GM12878 (cell line): ENCODE measurements around the gene ADAMTS17. TPM values are rescaled to one million over a fixed set of nuclear protein-coding genes. Genes with fewer than 3 reads are reported as not detected.

Experiments used
- ATAC-seq: fragments of 200-7000 bp; cut with Tn5 transposase; 3 replicates; pipeline ENCODE4 v1.9.1; 2020; ENCODE audit warnings: mild to moderate bottlenecking, moderate library complexity
- BruUV-seq: library from RNA; stranded (reverse); fragments of 400-500 nt; replicated peaks from 2 replicates; lab custom pipeline; 2021; lab: Mats Ljungman, UMichigan
- CTCF ChIA-PET: fragments of 300-600 bp; sonication (Branson Sonifier 250); formaldehyde crosslinking; extraction: SDS; loops from one replicate; lab custom pipeline; 2021; ENCODE audit warnings: inconsistent platforms; lab: Yijun Ruan, JAX
- POLR2A ChIA-PET: fragments of 350-600 bp; formaldehyde crosslinking; extraction: SDS; loops from one replicate; lab custom pipeline; 2021; ENCODE audit warnings: inconsistent platforms; lab: Charles Lee
- RAD21 ChIA-PET: fragments of 300-600 bp; sonication (Branson Sonifier 250); formaldehyde crosslinking; loops from one replicate; lab custom pipeline; 2023; ENCODE audit warnings: antibody characterized with exemption; ENCODE audit not compliant: unreplicated experiment; lab: Charles Lee
- SMC1A ChIA-PET: fragments of 300-600 bp; sonication (Branson Sonifier 250); formaldehyde crosslinking; loops from one replicate; lab custom pipeline; 2023; ENCODE audit not compliant: unreplicated experiment, uncharacterized antibody; lab: Charles Lee
- DNase-seq: peaks from one replicate; pipeline ENCODE4 v3.0.0-alpha.2; 2011; ENCODE audit warnings: low read depth, low spot score
- FAIRE-seq: peaks from 3 replicates; lab custom pipeline; 2011; peaks lifted over from hg19 to GRCh38; lab: Jason Lieb, UNC
- H2AFZ ChIP-seq: 2 replicates; pipeline ENCODE4 v1.6.0; 2011; ENCODE audit warnings: low read depth, low read length, control low read depth; ENCODE audit not compliant: control insufficient read depth
- H3K27ac ChIP-seq: 2 replicates; pipeline ENCODE4 v1.5.1; 2011; ENCODE audit warnings: control low read depth; ENCODE audit not compliant: control insufficient read depth, insufficient read depth
- H3K27me3 ChIP-seq, 2 experiments: replicated peaks in 1 of 2; 2 replicates each; pipeline versions ENCODE4 v1.6.0 to v1.6.1; 2011; ENCODE audit warnings: low read length in 1 of 2; ENCODE audit not compliant: control insufficient read depth in 2 of 2, insufficient read depth in 2 of 2
- H3K36me3 ChIP-seq, 2 experiments: 2 replicates each; pipeline ENCODE4 v1.5.1; 2011; ENCODE audit warnings: low read length in 1 of 2; ENCODE audit not compliant: control insufficient read depth in 2 of 2, insufficient read depth in 2 of 2
- H3K4me1 ChIP-seq: 2 replicates; pipeline ENCODE4 v1.6.1; 2011; ENCODE audit warnings: mild to moderate bottlenecking, low read length, moderate library complexity, mixed read lengths; ENCODE audit not compliant: control insufficient read depth, insufficient read depth
- H3K4me2 ChIP-seq: 2 replicates; pipeline ENCODE4 v1.6.0; 2011; ENCODE audit warnings: control low read depth; ENCODE audit not compliant: control insufficient read depth, insufficient read depth
- H3K4me3 ChIP-seq: fragments of 200-600 bp; sonication (generic); 2 replicates; pipeline ENCODE4 v1.5.1; 2016
- H3K79me2 ChIP-seq: 2 replicates; pipeline ENCODE4 v1.6.0; 2011; ENCODE audit warnings: low read length; ENCODE audit not compliant: control insufficient read depth, insufficient read depth
- H3K9ac ChIP-seq: 2 replicates; pipeline ENCODE4 v1.8.0; 2011; ENCODE audit warnings: low read length, control low read depth, mixed read lengths; ENCODE audit not compliant: control insufficient read depth, insufficient read depth
- H3K9me3 ChIP-seq: replicated peaks from 3 replicates; pipeline ENCODE4 v1.5.1; 2011; ENCODE audit warnings: mild to moderate bottlenecking, low read length; ENCODE audit not compliant: control insufficient read depth, insufficient read depth
- H4K20me1 ChIP-seq: 2 replicates; pipeline ENCODE4 v1.6.0; 2011; ENCODE audit not compliant: control insufficient read depth, insufficient read depth
- CREM ChIP-seq: IDR thresholded peaks from 2 replicates; pipeline ENCODE4 v1.6.1; 2014; ENCODE audit warnings: antibody characterized with exemption, low read depth
- FOXK2 ChIP-seq: fragments of 450-650 bp; IDR thresholded peaks from 2 replicates; pipeline ENCODE4 v1.6.1; 2017; ENCODE audit warnings: mild to moderate bottlenecking, moderate library complexity
- MTA3 ChIP-seq: IDR thresholded peaks from 2 replicates; pipeline ENCODE4 v1.6.1; 2012; ENCODE audit warnings: low read length, inconsistent platforms, borderline replicate concordance
- RCOR1 ChIP-seq: conservative IDR thresholded peaks from 2 replicates; pipeline ENCODE4 v1.6.1; 2012; ENCODE audit warnings: low read depth, low read length, improper control_type of control experiment
- RFX5 ChIP-seq: IDR thresholded peaks from 2 replicates; pipeline ENCODE4 v1.6.1; 2011; ENCODE audit warnings: low read depth, low read length, improper control_type of control experiment
- SREBF1 ChIP-seq: IDR thresholded peaks from 2 replicates; pipeline ENCODE4 v1.6.1; 2012; ENCODE audit warnings: mild to moderate bottlenecking, low read length
- TBL1XR1 ChIP-seq: IDR thresholded peaks from 2 replicates; pipeline ENCODE4 v1.6.1; 2012; ENCODE audit warnings: low read depth, low read length, improper control_type of control experiment
- YY1 ChIP-seq: IDR thresholded peaks from 2 replicates; pipeline ENCODE4 v1.6.1; 2011; ENCODE audit warnings: low read depth, mild to moderate bottlenecking, low read length
- WGBS: methylation state at CpG from one replicate; pipeline ENCODE4 v1.1.6; 2016; ENCODE audit warnings: low lambda C conversion rate; ENCODE audit not compliant: insufficient replicate concordance, insufficient coverage; ENCODE audit errors: missing lambda C conversion rate; 5-methylcytosine and 5-hydroxymethylcytosine counted together
- in situ Hi-C: fragments of 300-500 bp; cut with MboI; formaldehyde crosslinking; loops from 9 replicates; pipeline ENCODE4 v1.14.3; 2018; ENCODE audit warnings: mixed read lengths
- intact Hi-C: fragments of 100-400 bp; cut with micrococcal nuclease; formaldehyde crosslinking; loops from one replicate; pipeline ENCODE4 v1.14.2; 2022; ENCODE audit not compliant: unreplicated experiment
- polyA plus RNA-seq, 11 experiments: library from polyadenylated mRNA; depleted of rRNA in 4 of 11; unstranded in 6 of 11; stranded (reverse) in 5 of 11; fragments of >200 nt; fragmentation: Nextera tagmentation in 4 of 11; fragmentation: Illumina TruSeq in 1 of 11; extraction: Ambion mirVana in 4 of 11; extraction: Trizol in 1 of 11; gene quantifications; 1 replicate in 1 of 11; 2 replicates in 10 of 11; pipeline versions ENCODE4 v1.2.1 to v1.2.3, GENCODE V29; 2011 to 2016; ENCODE audit warnings: inconsistent platforms in 2 of 11, missing spikeins in 2 of 11, low read depth in 1 of 11
- total RNA-seq, 4 experiments: library from RNA; depleted of rRNA in 3 of 4; stranded (reverse); fragments of >200 nt in 3 of 4; fragmentation: Illumina TruSeq in 1 of 4; extraction: Trizol in 1 of 4; gene quantifications; 2 replicates each; pipeline versions ENCODE4 v1.2.1 to v1.2.3, GENCODE V29; 2013 to 2021
- TF ChIP-seq, protein P1 (sequence below): fragments of 450-650 bp; IDR thresholded peaks from 2 replicates; pipeline ENCODE4 v1.6.1; 2017; ENCODE audit warnings: antibody characterized with exemption, mild to moderate bottlenecking, moderate library complexity
- TF ChIP-seq, protein P2 (sequence below): IDR thresholded peaks from 2 replicates; pipeline ENCODE4 v1.6.1; 2011; ENCODE audit warnings: low read depth, low read length, improper control_type of control experiment, borderline replicate concordance
- TF ChIP-seq, protein P3 (sequence below), 3 experiments: IDR thresholded peaks in 2 of 3; conservative IDR thresholded peaks in 1 of 3; 2 replicates each; pipeline ENCODE4 v1.5.1; 2011; ENCODE audit warnings: low read depth in 3 of 3, low read length in 3 of 3, mild to moderate bottlenecking in 3 of 3, control low read depth in 2 of 3, moderate library complexity in 2 of 3, inconsistent platforms in 1 of 3, mixed read lengths in 1 of 3; ENCODE audit not compliant: control insufficient read depth in 2 of 3, insufficient read depth in 1 of 3; ENCODE audit errors: extremely low read depth in 1 of 3
- TF ChIP-seq, protein P4 (sequence below): IDR thresholded peaks from 2 replicates; pipeline ENCODE4 v1.6.1; 2011; ENCODE audit warnings: low read depth, mild to moderate bottlenecking, low read length, moderate library complexity, borderline replicate concordance; ENCODE audit errors: extremely low read depth

Gene ADAMTS17
- total and polyA plus RNA-seq, 10 of the 15 experiments (the other 5 are each of a cell fraction or from before 2014, with no cell fraction given), result 0.04 to 0.50 (median 0.10) TPM; not detected in 4

DNA sequence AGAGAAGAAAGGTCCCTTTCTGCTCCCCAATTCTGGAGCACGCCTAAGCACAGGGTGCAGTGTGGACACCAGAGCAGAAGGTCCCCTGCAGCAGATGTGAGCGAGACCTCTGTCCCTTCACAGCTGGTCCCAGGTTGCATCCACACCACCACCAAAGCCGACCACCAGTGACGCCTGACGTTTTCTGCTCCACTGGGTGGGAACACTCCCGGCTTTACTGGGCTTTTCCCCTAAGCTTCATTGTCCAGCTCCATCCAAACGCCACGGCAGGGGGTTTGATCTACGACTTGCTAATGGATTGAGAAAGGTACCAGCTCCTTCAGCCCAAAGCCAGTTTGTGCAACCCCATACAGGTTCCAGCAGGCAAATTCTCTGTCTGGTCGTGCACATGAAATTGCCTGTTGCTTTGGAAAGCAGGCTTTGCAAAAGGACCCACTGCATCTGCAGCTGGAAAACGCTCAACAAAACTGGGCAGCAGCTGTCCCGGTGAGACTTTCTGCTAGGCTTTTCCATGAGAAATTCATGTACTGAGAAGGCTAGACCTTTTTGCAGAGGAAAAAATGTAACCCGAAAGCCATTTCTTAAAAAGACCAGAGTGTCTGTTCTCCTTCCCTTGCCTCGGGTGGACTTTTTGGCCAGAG is 31.1 kb downstream of the ADAMTS17 start (continued):
- TF ChIP-seq, protein P1, sequence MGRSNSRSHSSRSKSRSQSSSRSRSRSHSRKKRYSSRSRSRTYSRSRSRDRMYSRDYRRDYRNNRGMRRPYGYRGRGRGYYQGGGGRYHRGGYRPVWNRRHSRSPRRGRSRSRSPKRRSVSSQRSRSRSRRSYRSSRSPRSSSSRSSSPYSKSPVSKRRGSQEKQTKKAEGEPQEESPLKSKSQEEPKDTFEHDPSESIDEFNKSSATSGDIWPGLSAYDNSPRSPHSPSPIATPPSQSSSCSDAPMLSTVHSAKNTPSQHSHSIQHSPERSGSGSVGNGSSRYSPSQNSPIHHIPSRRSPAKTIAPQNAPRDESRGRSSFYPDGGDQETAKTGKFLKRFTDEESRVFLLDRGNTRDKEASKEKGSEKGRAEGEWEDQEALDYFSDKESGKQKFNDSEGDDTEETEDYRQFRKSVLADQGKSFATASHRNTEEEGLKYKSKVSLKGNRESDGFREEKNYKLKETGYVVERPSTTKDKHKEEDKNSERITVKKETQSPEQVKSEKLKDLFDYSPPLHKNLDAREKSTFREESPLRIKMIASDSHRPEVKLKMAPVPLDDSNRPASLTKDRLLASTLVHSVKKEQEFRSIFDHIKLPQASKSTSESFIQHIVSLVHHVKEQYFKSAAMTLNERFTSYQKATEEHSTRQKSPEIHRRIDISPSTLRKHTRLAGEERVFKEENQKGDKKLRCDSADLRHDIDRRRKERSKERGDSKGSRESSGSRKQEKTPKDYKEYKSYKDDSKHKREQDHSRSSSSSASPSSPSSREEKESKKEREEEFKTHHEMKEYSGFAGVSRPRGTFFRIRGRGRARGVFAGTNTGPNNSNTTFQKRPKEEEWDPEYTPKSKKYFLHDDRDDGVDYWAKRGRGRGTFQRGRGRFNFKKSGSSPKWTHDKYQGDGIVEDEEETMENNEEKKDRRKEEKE, result no peak
- TF ChIP-seq, protein P2, sequence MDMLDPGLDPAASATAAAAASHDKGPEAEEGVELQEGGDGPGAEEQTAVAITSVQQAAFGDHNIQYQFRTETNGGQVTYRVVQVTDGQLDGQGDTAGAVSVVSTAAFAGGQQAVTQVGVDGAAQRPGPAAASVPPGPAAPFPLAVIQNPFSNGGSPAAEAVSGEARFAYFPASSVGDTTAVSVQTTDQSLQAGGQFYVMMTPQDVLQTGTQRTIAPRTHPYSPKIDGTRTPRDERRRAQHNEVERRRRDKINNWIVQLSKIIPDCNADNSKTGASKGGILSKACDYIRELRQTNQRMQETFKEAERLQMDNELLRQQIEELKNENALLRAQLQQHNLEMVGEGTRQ, result no peak

DNA sequence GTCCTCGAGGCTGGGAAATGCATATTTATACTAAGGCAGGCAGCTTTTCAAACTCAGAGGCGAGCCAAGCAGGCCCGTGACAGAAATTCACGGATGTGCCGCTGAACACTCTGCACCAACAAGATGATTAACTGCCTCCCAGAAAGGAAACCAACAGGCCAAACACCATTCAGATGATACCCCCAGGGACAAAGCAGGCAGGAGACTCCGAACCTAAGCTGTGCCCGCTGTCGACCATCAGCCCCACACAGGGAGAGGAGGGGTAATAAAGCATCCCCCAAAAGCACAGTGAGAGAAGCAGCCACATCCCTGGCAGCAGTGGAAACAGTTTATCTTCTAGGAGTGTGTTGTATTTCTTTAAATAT is 31.8 kb downstream of the ADAMTS17 start:
- Histone ChIP-seq H3K9me3 (no peaks in the 10 kb centered on the region; the same call in 2 of the 3 replicates), H3K79me2 (no peaks in the 10 kb centered on the region), H3K4me3 (no peak overlapping the region), H3K4me2 (no peak overlapping the region), H3K36me3 (no peaks in the 10 kb centered on the region), H3K27ac (no peak overlapping the region), H4K20me1 (no peaks in the 10 kb centered on the region), H2AFZ (no peak overlapping the region), H3K9ac (no peak overlapping the region), H3K4me1 (no peaks in the 10 kb centered on the region), H3K27me3 (no peaks in the 10 kb centered on the region)
- ATAC-seq, result no peak
- in situ Hi-C loops, result no loop called here
- 16% methylated on average over 8 of the region's 8 CpGs for WGBS
- ChIA-PET SMC1A (no interaction called here), POLR2A (no interaction called here), CTCF (no interaction called here), RAD21 (no interaction called here)
- FAIRE-seq, result no peak
- no TSS peak for BruUV-seq
- intact Hi-C loops, result no loop called here
- no peak for DNase-seq
- TF ChIP-seq RFX5 (no peak), SREBF1 (no peak), CREM (no peak), RCOR1 (no peak), MTA3 (no peak), YY1 (no peak), FOXK2 (no peak), TBL1XR1 (no peak)
- TF ChIP-seq, protein P3, sequence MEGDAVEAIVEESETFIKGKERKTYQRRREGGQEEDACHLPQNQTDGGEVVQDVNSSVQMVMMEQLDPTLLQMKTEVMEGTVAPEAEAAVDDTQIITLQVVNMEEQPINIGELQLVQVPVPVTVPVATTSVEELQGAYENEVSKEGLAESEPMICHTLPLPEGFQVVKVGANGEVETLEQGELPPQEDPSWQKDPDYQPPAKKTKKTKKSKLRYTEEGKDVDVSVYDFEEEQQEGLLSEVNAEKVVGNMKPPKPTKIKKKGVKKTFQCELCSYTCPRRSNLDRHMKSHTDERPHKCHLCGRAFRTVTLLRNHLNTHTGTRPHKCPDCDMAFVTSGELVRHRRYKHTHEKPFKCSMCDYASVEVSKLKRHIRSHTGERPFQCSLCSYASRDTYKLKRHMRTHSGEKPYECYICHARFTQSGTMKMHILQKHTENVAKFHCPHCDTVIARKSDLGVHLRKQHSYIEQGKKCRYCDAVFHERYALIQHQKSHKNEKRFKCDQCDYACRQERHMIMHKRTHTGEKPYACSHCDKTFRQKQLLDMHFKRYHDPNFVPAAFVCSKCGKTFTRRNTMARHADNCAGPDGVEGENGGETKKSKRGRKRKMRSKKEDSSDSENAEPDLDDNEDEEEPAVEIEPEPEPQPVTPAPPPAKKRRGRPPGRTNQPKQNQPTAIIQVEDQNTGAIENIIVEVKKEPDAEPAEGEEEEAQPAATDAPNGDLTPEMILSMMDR (IDR thresholded peaks at IDR 0.05 in 2 of 3, conservative IDR thresholded peaks at IDR 0.05 in 1 of 3; ENCODE audit: control insufficient read depth in 2 of 3, extremely low read depth in 1 of 3, insufficient read depth in 1 of 3, low read depth in 3 of 3, low read length in 3 of 3), result no peak
- TF ChIP-seq, protein P4, sequence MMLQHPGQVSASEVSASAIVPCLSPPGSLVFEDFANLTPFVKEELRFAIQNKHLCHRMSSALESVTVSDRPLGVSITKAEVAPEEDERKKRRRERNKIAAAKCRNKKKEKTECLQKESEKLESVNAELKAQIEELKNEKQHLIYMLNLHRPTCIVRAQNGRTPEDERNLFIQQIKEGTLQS, result no peak
